ACC112 (cell line): ENCODE data around the gene FNDC11.

Experiments used
- H2AFZ ChIP-seq: fragments of 200-600 bp; sonication (generic); one replicate; pipeline ENCODE4 v1.6.0; 2017; ENCODE audit warnings: antibody characterized with exemption, low read length; ENCODE audit not compliant: unreplicated experiment
- H3K27ac ChIP-seq: fragments of 200-600 bp; sonication (generic); 2 replicates; pipeline ENCODE4 v1.5.1; 2014; ENCODE audit warnings: low read depth, mild to moderate bottlenecking, antibody characterized with exemption, low read length, moderate library complexity
- H3K27me3 ChIP-seq: fragments of 200-600 bp; sonication (generic); 2 replicates; pipeline ENCODE4 v1.6.1; 2014; ENCODE audit warnings: mild to moderate bottlenecking, antibody characterized with exemption, low read length, moderate library complexity, mixed read lengths; ENCODE audit not compliant: insufficient read depth
- H3K36me3 ChIP-seq: fragments of 200-600 bp; sonication (generic); 2 replicates; pipeline ENCODE4 v1.6.1; 2016; ENCODE audit warnings: mild to moderate bottlenecking, antibody characterized with exemption, low read length, moderate library complexity, mixed read lengths; ENCODE audit not compliant: insufficient read depth
- H3K4me1 ChIP-seq: fragments of 200-600 bp; sonication (generic); one replicate; pipeline ENCODE4 v1.6.1; 2016; ENCODE audit warnings: low read length, mixed read lengths; ENCODE audit not compliant: insufficient read depth, unreplicated experiment, control insufficient read depth
- H3K4me3 ChIP-seq: fragments of 200-600 bp; sonication (generic); 2 replicates; pipeline ENCODE4 v1.5.1; 2014; ENCODE audit warnings: mild to moderate bottlenecking, low read depth, low read length
- H3K79me2 ChIP-seq: fragments of 200-600 bp; sonication (generic); one replicate; pipeline ENCODE4 v1.6.0; 2016; ENCODE audit warnings: low read length; ENCODE audit not compliant: control insufficient read depth, unreplicated experiment, insufficient read depth

FNDC11 gene

GRCh38 chr20:63588641-63589041 lies 34.7 kb downstream of the FNDC11 start:
- Histone ChIP-seq H3K27ac (no peak overlapping the region), H3K79me2 (no peaks in the 10 kb centered on the region), H3K27me3 (no peaks in the 10 kb centered on the region), H3K4me1 (no peaks in the 10 kb centered on the region), H3K4me3 (no peak overlapping the region), H3K36me3 (0 out of 2 replicates have a peak, but pooled peaks cover 2% of the 10 kb centered on the region), H2AFZ (no peak overlapping the region)

GRCh38 chr20:63589261-63590217 lies 35.6 kb downstream of the FNDC11 start:
- Histone ChIP-seq H3K4me1 (peaks cover 6% of the 10 kb centered on the region), H3K27me3 (no peaks in the 10 kb centered on the region), H3K79me2 (no peaks in the 10 kb centered on the region), H3K36me3 (0 out of 2 replicates have a peak, but pooled peaks cover 2% of the 10 kb centered on the region), H2AFZ (no peak overlapping the region), H3K27ac (no peak overlapping the region), H3K4me3 (no peak overlapping the region)

- H3K36me3 ChIP-seq: 0 out of 2 replicates have a peak, but pooled peaks cover 2% of the 10 kb centered on the region
- no peak overlapping the region for H3K4me3 ChIP-seq
- H3K4me1 ChIP-seq: peaks cover 6% of the 10 kb centered on the region
- no peak overlapping the region for H2AFZ ChIP-seq
- H3K79me2 ChIP-seq: no peaks in the 10 kb centered on the region
- H3K27me3 ChIP-seq: no peaks in the 10 kb centered on the region
- no peak overlapping the region for H3K27ac ChIP-seq
Measured at GRCh38 chr20:63590218-63591146, 36.5 kb downstream of the FNDC11 start.

- Histone ChIP-seq H3K4me1 (peaks cover 6% of the 10 kb centered on the region), H3K79me2 (no peaks in the 10 kb centered on the region), H3K27me3 (no peaks in the 10 kb centered on the region), H2AFZ (no peak overlapping the region), H3K36me3 (0 out of 2 replicates have a peak, but pooled peaks cover 2% of the 10 kb centered on the region), H3K4me3 (no peak overlapping the region), H3K27ac (no peak overlapping the region)
Measured at GRCh38 chr20:63591147-63591533, 37.2 kb downstream of the FNDC11 start.

GRCh38 chr20:63591786-63592355 lies 37.9 kb downstream of the FNDC11 start:
- no peaks in the 10 kb centered on the region for H3K27me3 ChIP-seq
- no peak overlapping the region for H2AFZ ChIP-seq
- H3K4me1 ChIP-seq: peaks cover 6% of the 10 kb centered on the region
- H3K36me3 ChIP-seq: 0 out of 2 replicates have a peak, but pooled peaks cover 2% of the 10 kb centered on the region
- H3K27ac ChIP-seq: no peak overlapping the region
- H3K79me2 ChIP-seq: no peaks in the 10 kb centered on the region
- H3K4me3 ChIP-seq: no peak overlapping the region

- Histone ChIP-seq H3K27me3 (no peaks in the 10 kb centered on the region), H3K4me1 (peaks cover 6% of the 10 kb centered on the region), H3K36me3 (0 out of 2 replicates have a peak, but pooled peaks cover 2% of the 10 kb centered on the region), H3K4me3 (no peak overlapping the region), H2AFZ (no peak overlapping the region), H3K27ac (no peak overlapping the region), H3K79me2 (no peaks in the 10 kb centered on the region)
Measured at GRCh38 chr20:63592661-63593060, 38.7 kb downstream of the FNDC11 start.

- Histone ChIP-seq H3K27me3 (no peaks in the 10 kb centered on the region), H2AFZ (no peak overlapping the region), H3K27ac (no peak overlapping the region), H3K79me2 (no peaks in the 10 kb centered on the region), H3K4me3 (no peak overlapping the region), H3K4me1 (peaks cover 6% of the 10 kb centered on the region), H3K36me3 (0 out of 2 replicates have a peak, but pooled peaks cover 2% of the 10 kb centered on the region)
Measured at GRCh38 chr20:63594043-63594561, 40.1 kb downstream of the FNDC11 start.

- Histone ChIP-seq H3K27ac (no peak overlapping the region), H2AFZ (no peak overlapping the region), H3K4me3 (no peak overlapping the region), H3K4me1 (peaks cover 11% of the 10 kb centered on the region), H3K36me3 (0 out of 2 replicates have a peak, but pooled peaks cover 2% of the 10 kb centered on the region), H3K27me3 (no peaks in the 10 kb centered on the region), H3K79me2 (no peaks in the 10 kb centered on the region)
Measured at GRCh38 chr20:63595416-63596127, 41.6 kb downstream of the FNDC11 start.

GRCh38 chr20:63596423-63596822 lies 42.5 kb downstream of the FNDC11 start:
- Histone ChIP-seq H2AFZ (no peak overlapping the region), H3K27ac (no peak overlapping the region), H3K79me2 (no peaks in the 10 kb centered on the region), H3K36me3 (0 out of 2 replicates have a peak, but pooled peaks cover 2% of the 10 kb centered on the region), H3K4me3 (no peak overlapping the region), H3K4me1 (peaks cover 11% of the 10 kb centered on the region), H3K27me3 (no peaks in the 10 kb centered on the region)
